HUDEP-2 (cell line): ENCODE measurements around the gene RHOBTB3.

Experiments
- DNase-seq, 76 experiments: peaks; one replicate each; lab custom pipeline; 2025; ENCODE audit not compliant: unreplicated experiment in 76 of 76; lab: John Stamatoyannopoulos, UW

Gene RHOBTB3

GRCh38 chr5:95761771-95762651 lies 30.9 kb downstream of the RHOBTB3 start:
- no peak for DNase-seq

GRCh38 chr5:95762652-95763041 lies 31.5 kb downstream of the RHOBTB3 start:
- no peak for DNase-seq

DNA sequence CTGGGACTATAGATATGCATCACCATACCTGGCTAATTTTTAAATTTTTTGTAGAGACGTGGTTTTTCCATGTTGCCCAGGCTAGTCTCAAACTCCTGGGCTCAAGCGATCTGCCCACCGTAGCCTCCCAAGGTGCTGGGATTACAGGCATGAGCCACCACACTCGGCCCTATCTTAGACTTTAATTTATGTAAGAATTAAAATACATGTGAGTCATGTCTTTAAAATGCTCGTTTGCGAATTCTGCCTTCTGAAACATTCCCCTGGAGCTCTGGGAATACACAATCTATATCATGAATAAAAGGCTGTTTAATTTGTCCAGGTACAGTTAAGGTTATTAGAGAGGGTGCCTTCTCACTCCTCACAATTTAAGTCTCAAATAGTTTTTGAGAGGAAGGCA lies 32.8 kb downstream of the RHOBTB3 start:
- no peak for DNase-seq

DNA sequence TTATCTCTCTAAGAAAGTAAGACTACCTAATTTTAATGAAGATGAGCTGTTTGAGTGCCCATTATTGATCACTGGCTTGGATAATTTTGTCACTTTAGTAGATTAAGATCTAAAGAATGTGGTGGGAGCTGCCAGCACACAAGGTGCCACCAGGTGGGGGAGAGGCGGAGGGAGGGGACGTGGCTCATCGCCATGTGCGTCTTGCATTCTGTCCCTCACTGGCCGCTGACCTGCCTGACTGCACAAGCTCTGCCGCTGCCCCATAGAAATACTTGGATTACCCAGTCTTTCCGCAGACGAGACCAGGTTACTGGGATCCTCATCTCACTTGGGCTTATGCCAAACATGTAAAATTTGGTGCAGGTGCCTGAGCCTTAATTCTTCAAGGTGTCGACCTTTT lies 37.6 kb downstream of the RHOBTB3 start:
- DNase-seq: no peak

GRCh38 chr5:95770830-95771708 lies 39.9 kb downstream of the RHOBTB3 start:
- DNase-seq: no peak

- no peak for DNase-seq
Measured at GRCh38 chr5:95771892-95772291, 40.8 kb downstream of the RHOBTB3 start.

DNA sequence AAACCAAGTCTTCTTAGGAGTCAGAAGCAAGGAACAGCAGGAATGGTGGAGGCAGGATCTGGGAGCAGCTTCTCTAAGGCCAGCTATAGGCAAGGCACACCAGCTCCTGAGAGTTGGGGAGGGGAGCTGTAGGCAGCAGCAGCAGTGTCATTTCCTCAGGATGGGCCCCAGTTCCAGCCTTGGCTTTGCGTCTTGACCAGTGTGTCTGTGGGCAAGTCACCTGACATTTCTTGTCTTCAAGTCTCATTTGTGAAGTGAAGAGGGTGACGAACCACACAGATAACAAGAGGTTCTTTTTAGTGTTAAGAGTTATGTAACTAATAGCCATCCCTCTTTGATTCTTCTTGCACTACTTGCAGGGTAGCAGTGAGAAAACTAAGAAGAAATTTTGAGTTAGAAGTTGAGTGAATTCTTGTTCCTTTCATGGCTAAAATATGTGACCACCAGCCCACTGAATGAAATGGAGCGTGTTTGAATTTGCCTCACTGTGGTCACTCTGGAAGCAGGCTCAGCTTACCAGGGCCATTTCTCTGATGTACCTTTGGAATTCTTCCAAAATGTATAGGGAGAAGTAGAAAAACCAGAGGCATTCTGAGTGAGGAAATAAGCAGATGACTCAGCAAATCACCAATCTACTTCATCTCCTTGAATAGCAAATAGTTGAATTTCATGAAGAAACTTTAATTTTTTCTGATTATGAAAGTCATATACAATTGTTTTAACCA lies 42.4 kb downstream of the RHOBTB3 start:
- DNase-seq: peak in 24 of 76 experiments; percentile 3 to 44 (median 14)

- no peak for DNase-seq
Measured at GRCh38 chr5:95777441-95777840, 46.3 kb downstream of the RHOBTB3 start.

- no peak for DNase-seq
Measured at GRCh38 chr5:95778713-95779436, 47.7 kb downstream of the RHOBTB3 start.

DNA sequence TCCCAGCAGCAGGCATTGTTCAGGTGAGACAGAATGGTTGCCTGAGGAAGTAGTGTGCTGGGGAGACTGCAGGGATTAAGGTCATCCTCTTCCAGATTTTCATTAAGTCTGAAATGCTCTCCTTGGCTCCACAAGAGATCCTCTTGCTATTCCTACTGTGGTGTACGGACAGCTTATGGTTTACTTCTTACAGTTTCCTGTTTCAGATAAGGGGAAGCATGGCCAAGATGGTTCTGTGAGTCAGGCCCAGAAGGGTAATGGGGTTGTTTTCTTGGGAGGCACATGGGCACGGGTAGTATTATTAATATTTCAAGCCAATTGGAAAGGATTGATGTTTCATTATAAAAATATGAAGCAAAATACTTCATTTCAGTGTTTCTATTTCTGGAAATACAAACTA lies 48.5 kb downstream of the RHOBTB3 start:
- no peak for DNase-seq

GRCh38 chr5:95780597-95780996 lies 49.5 kb downstream of the RHOBTB3 start:
- DNase-seq: no peak

GRCh38 chr5:95781101-95781583 lies 50.0 kb downstream of the RHOBTB3 start:
- DNase-seq: peak in 71 of 76 experiments; percentile 11 to 76 (median 49)

- no peak for DNase-seq
Measured at GRCh38 chr5:95782181-95782580, 51.0 kb downstream of the RHOBTB3 start.

- no peak for DNase-seq
Measured at GRCh38 chr5:95783661-95784060, 52.5 kb downstream of the RHOBTB3 start.

DNA sequence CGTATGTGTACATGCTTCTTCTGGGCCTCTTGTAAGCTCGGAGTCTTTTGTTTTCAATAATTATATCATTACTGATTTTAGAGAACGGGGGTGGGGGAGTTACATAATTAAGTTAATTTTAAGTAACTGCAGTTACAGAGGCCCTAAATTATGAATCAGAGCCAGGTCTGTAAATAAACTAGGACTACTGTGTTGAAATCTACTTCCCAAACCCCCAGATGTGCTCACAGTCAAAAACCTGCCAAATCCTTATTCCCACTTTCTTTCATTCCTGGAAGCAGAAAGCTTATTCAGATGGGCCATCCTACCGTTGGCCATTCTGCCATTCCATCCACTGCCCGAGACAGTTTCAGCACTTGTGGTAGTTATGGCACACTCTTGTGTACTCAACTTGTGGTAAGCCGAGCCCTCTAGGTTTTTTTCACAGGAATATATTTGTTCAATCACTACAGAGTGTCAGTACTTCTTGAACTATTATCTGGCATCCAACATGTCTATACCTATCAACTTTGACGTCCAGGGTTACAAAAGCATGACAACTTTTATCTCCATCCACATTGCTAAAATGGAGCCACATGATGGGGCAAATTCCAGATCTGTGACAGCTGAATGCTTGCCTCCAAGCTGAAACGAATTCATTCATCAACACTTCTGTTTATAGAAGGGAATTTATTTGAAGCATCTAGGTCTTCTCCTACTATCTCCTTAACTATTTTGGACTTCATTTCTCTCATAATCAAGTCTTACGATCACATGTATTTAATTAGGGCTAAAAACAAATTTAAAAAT lies 53.6 kb downstream of the RHOBTB3 start:
- no peak for DNase-seq

- peak in 4 of 76 experiments; percentile 4 to 15 (median 8) for DNase-seq
Measured at GRCh38 chr5:95786821-95787418, 55.8 kb downstream of the RHOBTB3 start.

GRCh38 chr5:95788493-95788892 lies 57.4 kb downstream of the RHOBTB3 start:
- DNase-seq: no peak

DNA sequence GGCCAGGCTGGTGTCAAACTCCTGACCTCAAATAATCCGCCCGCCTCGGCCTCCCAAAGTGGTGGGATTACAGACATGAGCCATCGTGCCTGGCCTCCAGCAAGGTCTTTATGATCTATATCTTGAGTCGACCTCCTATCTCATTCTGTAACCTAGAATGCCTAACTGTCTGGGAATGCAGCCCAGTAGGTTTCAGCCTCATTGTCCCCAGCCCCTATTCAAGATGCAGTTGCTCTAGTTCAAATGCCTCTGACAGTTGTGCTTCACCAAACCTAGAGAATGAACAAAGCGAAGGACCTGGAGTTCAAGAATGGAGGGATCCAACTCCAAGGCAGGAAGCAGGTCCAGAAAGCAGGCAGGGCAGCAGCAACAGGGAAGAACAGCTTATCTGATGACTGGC lies 60.6 kb downstream of the RHOBTB3 start:
- no peak for DNase-seq

DNA sequence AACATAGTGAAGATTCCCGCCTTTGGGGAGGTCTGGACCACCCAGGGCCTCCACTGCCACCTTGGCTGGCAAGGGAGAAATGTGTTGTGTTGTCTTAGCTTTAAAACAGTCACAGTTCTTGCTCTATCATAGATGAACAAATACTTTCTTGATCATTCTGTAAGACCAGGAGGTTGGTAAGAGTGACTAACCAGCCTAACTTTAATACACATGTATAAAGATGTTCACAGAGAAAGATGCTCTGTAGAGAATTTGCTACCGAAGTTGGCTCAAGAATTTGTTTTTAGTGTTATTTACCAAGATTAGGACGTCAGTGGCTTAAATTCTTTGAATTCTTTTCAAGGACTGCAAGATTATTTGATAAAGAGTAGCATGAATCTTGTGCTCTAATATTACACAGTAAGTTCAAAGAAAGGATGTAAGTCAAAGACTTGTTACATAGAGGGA lies 63.0 kb downstream of the RHOBTB3 start:
- no peak for DNase-seq
